GM12892 (cell line): ENCODE results near the gene ATXN2L.
A peak's percentile ranks its signal among the peaks of the same experiment; 100 is the strongest.

Experiments
- POLR2A ChIP-seq: IDR thresholded peaks from 2 replicates; pipeline ENCODE4 v1.6.1; 2011; ENCODE audit warnings: low read depth, low read length, control low read depth
- POLR2AphosphoS5 ChIP-seq: IDR thresholded peaks from 2 replicates; pipeline ENCODE4 v1.6.1; 2011; ENCODE audit warnings: low read depth, low read length, control low read depth
- TAF1 ChIP-seq: IDR thresholded peaks from 2 replicates; pipeline ENCODE4 v1.6.1; 2011; ENCODE audit warnings: low read depth, mild to moderate bottlenecking, control low read depth, low read length, borderline replicate concordance

GRCh38 chr16:28822520-28823290, at the start of gene ATXN2L:
- TF ChIP-seq POLR2A (peak; percentile 98), TAF1 (peak; percentile 88), POLR2AphosphoS5 (peak; percentile 98)
